Measurements from ENCODE around the gene GAS6. TPM values are rescaled to one million over a fixed set of nuclear protein-coding genes. Genes with fewer than 3 reads are reported as not detected.

Gene GAS6
- polyA plus RNA-seq, 1 donor from 2014 or later = 52.4 TPM

GRCh38 chr13:113837560-113838355 lies 26.1 kb downstream of the GAS6 start:
- H4K20me1 ChIP-seq (ENCODE audit: insufficient read depth) = no peaks in the 10 kb centered on the region
- TF ChIP-seq POLR2AphosphoS5 (IDR thresholded peaks at IDR 0.05) = no peak
- no peak for TF ChIP-seq SMC3 (conservative IDR thresholded peaks at IDR 0.05; ENCODE audit: poor library complexity)
- TF ChIP-seq TAF1 (IDR thresholded peaks at IDR 0.05; ENCODE audit: low read depth) = no peak
- TF ChIP-seq MXI1 (conservative IDR thresholded peaks at IDR 0.05; ENCODE audit: poor library complexity, severe bottlenecking) = no peak
- no peak for TF ChIP-seq EP300 (conservative IDR thresholded peaks at IDR 0.05; ENCODE audit: poor library complexity, severe bottlenecking)
- H3K9ac ChIP-seq (ENCODE audit: low read length) = no peak overlapping the region
- no peak overlapping the region for H2AFZ ChIP-seq (ENCODE audit: low read depth, low read length)
- no peak overlapping the region for H3K4me3 ChIP-seq (ENCODE audit: low read length)
- H3K4me2 ChIP-seq (ENCODE audit: low read length) = no peak overlapping the region
- no peaks in the 10 kb centered on the region for H3K27me3 ChIP-seq (ENCODE audit: insufficient read depth, low read depth, low read length)
- H3K36me3 ChIP-seq (ENCODE audit: insufficient read depth, low read length) = no peaks in the 10 kb centered on the region
- no peaks in the 10 kb centered on the region for H3K79me2 ChIP-seq (replicated peaks; ENCODE audit: insufficient read depth, low read length)
- no peak overlapping the region for H3K27ac ChIP-seq (ENCODE audit: low read length)
- no peaks in the 10 kb centered on the region for H3F3A ChIP-seq (ENCODE audit: insufficient read depth, low read length, poor library complexity, severe bottlenecking)
- no peaks in the 10 kb centered on the region for H3K9me3 ChIP-seq (ENCODE audit: low read length)
- no peaks in the 10 kb centered on the region for H3K9me2 ChIP-seq (ENCODE audit: insufficient read depth, low read length)

GRCh38 chr13:113836768-113837559 lies 26.9 kb downstream of the GAS6 start:
- Histone ChIP-seq H3K9ac (ENCODE audit: low read length) (no peak overlapping the region), H3K27me3 (ENCODE audit: insufficient read depth, low read depth, low read length) (no peaks in the 10 kb centered on the region), H3K27ac (ENCODE audit: low read length) (no peak overlapping the region), H3K9me2 (ENCODE audit: insufficient read depth, low read length) (no peaks in the 10 kb centered on the region), H3K4me3 (ENCODE audit: low read length) (no peak overlapping the region), H4K20me1 (ENCODE audit: insufficient read depth) (no peaks in the 10 kb centered on the region), H3K9me3 (ENCODE audit: low read length) (no peaks in the 10 kb centered on the region), H2AFZ (ENCODE audit: low read depth, low read length) (no peak overlapping the region), H3K79me2 (replicated peaks; ENCODE audit: insufficient read depth, low read length) (no peaks in the 10 kb centered on the region), H3F3A (ENCODE audit: insufficient read depth, low read length, poor library complexity, severe bottlenecking) (no peaks in the 10 kb centered on the region), H3K36me3 (ENCODE audit: insufficient read depth, low read length) (no peaks in the 10 kb centered on the region), H3K4me2 (ENCODE audit: low read length) (no peak overlapping the region)
- TF ChIP-seq EZH2 (IDR thresholded peaks at IDR 0.05; ENCODE audit: borderline replicate concordance, insufficient read depth, low read length, poor library complexity, severe bottlenecking) (no peak), CTCF (IDR thresholded peaks at IDR 0.05; ENCODE audit: poor library complexity, severe bottlenecking) (no peak), POLR2AphosphoS5 (IDR thresholded peaks at IDR 0.05) (no peak), EP300 (conservative IDR thresholded peaks at IDR 0.05; ENCODE audit: poor library complexity, severe bottlenecking) (no peak), MXI1 (conservative IDR thresholded peaks at IDR 0.05; ENCODE audit: poor library complexity, severe bottlenecking) (no peak), TAF1 (IDR thresholded peaks at IDR 0.05; ENCODE audit: low read depth) (no peak), RAD21 (conservative IDR thresholded peaks at IDR 0.05) (no peak), SMC3 (conservative IDR thresholded peaks at IDR 0.05; ENCODE audit: poor library complexity) (no peak), REST (IDR thresholded peaks at IDR 0.05; ENCODE audit: borderline replicate concordance) (no peak)
